Ovary (tissue), 3 donors: Measurements from ENCODE around the gene RXFP4.

Experiments used
- CTCF ChIP-seq, 3 donors: fragments of 450-650 bp in 2 of 3; fragments of 200-600 bp in 1 of 3; IDR thresholded peaks; one replicate each; pipeline versions ENCODE4 v1.5.1 to v1.8.0; 2016 to 2022; ENCODE audit warnings: antibody characterized with exemption in 3 of 3, mild to moderate bottlenecking in 1 of 3
- EP300 ChIP-seq: sonication (generic); formaldehyde crosslinking; IDR thresholded peaks from one replicate; pipeline ENCODE4 v1.6.1; 2017; ENCODE audit warnings: antibody characterized with exemption
- POLR2A ChIP-seq: fragments of 450-650 bp; IDR thresholded peaks from one replicate; pipeline ENCODE4 v1.6.1; 2017; ENCODE audit warnings: antibody characterized with exemption, mild to moderate bottlenecking, moderate library complexity
- donor health status: DM: no; HTN: no; CAD: no.

DNA sequence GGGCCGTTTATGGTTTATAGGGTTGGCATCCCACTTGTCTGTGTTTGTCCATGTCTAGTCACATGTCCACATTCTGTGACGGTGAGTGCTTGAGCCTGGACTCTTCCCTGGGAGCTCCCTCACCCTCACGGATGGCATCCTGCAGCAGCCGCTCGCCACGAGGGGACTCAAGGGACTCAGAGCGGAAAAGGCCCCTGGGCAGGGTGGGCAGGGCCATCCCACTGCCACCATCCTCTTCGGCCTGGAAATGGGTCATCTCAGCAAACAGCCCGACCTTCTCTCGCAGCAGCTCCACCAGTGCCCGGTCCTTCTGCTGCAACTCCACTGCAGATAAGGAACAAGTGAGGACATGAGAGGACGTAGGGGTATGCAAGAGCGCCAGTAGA lies 11.1 kb downstream of the RXFP4 start:
- TF ChIP-seq CTCF (IDR thresholded peaks at IDR 0.05) (no peak), POLR2A (no peak), EP300 (no peak)
